ENCODE data around the gene ABCA10.

DNA sequence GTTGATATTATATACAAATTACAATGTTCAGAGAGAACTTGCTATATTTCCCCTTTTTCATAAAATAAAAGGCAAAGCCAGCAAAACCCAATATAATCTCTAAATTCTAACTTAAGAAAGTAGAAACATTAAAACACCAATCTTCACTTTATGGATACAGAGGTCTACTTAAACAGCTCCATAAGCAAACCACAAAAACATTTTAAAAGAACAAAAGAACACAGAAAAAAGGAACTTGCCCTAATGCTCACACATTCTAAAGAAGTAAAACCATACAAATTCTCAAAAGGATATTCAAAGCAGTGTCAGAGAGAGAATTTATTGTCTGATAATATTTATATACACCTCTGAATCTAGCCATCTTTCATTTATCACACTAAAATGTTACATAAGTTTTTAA is 606 bp downstream of the ABCA10 start:
- TF ChIP-seq POLR2AphosphoS5 (IDR thresholded peaks at IDR 0.05) (no peak), EP300 (IDR thresholded peaks at IDR 0.05) (no peak)
- TF ChIP-seq, protein P1, sequence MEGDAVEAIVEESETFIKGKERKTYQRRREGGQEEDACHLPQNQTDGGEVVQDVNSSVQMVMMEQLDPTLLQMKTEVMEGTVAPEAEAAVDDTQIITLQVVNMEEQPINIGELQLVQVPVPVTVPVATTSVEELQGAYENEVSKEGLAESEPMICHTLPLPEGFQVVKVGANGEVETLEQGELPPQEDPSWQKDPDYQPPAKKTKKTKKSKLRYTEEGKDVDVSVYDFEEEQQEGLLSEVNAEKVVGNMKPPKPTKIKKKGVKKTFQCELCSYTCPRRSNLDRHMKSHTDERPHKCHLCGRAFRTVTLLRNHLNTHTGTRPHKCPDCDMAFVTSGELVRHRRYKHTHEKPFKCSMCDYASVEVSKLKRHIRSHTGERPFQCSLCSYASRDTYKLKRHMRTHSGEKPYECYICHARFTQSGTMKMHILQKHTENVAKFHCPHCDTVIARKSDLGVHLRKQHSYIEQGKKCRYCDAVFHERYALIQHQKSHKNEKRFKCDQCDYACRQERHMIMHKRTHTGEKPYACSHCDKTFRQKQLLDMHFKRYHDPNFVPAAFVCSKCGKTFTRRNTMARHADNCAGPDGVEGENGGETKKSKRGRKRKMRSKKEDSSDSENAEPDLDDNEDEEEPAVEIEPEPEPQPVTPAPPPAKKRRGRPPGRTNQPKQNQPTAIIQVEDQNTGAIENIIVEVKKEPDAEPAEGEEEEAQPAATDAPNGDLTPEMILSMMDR (IDR thresholded peaks at IDR 0.05): no peak
